Calu3 (cell line): ENCODE results near the gene ADAMTS9. TPM values are rescaled to one million over a fixed set of nuclear protein-coding genes. Genes with fewer than 3 reads are reported as not detected.

ENCODE experiments used
- BruUV-seq: library from RNA; stranded (reverse); fragments of 400-500 nt; replicated peaks from 2 replicates; lab custom pipeline; 2021; lab: Mats Ljungman, UMichigan
- CTCF ChIA-PET: fragments of 300-600 bp; sonication (Branson Sonifier 250); formaldehyde crosslinking; loops from one replicate; lab custom pipeline; 2022; ENCODE audit warnings: antibody characterized with exemption; lab: Charles Lee
- DNase-seq: peaks from one replicate; pipeline ENCODE4 v3.0.0; 2022
- H3K27ac Mint-ChIP-seq: one replicate; pipeline ENCODE4 v1.8.0; 2022; ENCODE audit warnings: mixed read lengths; ENCODE audit not compliant: unreplicated experiment
- H3K27me3 Mint-ChIP-seq: one replicate; pipeline ENCODE4 v1.8.0; 2022; ENCODE audit warnings: mixed read lengths; ENCODE audit not compliant: unreplicated experiment
- H3K36me3 Mint-ChIP-seq: one replicate; pipeline ENCODE4 v1.8.0; 2022; ENCODE audit warnings: mild to moderate bottlenecking, moderate library complexity, mixed read lengths; ENCODE audit not compliant: insufficient read depth, unreplicated experiment
- H3K4me1 Mint-ChIP-seq: one replicate; pipeline ENCODE4 v1.8.0; 2022; ENCODE audit warnings: mild to moderate bottlenecking, low read depth, mixed read lengths; ENCODE audit not compliant: unreplicated experiment
- H3K4me3 Mint-ChIP-seq: one replicate; pipeline ENCODE4 v1.8.0; 2022; ENCODE audit warnings: mild to moderate bottlenecking, low read depth, moderate library complexity, mixed read lengths; ENCODE audit not compliant: unreplicated experiment
- H3K9me3 Mint-ChIP-seq: one replicate; pipeline ENCODE4 v1.8.0; 2022; ENCODE audit warnings: low read depth, mixed read lengths; ENCODE audit not compliant: unreplicated experiment
- CTCF ChIP-seq: fragments of 200-600 bp; IDR thresholded peaks from one replicate; pipeline ENCODE4 v1.8.0; 2022; ENCODE audit warnings: antibody characterized with exemption; ENCODE audit not compliant: unreplicated experiment
- intact Hi-C: fragments of 100-400 bp; cut with micrococcal nuclease; formaldehyde crosslinking; loops from one replicate; pipeline ENCODE4 v1.10.0; 2022; ENCODE audit not compliant: unreplicated experiment
- total RNA-seq: library from RNA; stranded (reverse); gene quantifications from 2 replicates; pipeline ENCODE4 v1.2.3, GENCODE V29; 2022

The ADAMTS9 gene
- total RNA-seq, 1 experiment from 2014 or later, result 54.6 TPM

GRCh38 chr3:64685331-64685799 is 2.4 kb downstream of the ADAMTS9 start:
- DNase-seq, result no peak
- H3K27me3 Mint-ChIP-seq, result no peaks in the 10 kb centered on the region
- peaks cover 17% of the 10 kb centered on the region for H3K4me1 Mint-ChIP-seq
- H3K36me3 Mint-ChIP-seq, result peaks cover 63% of the 10 kb centered on the region
- TF ChIP-seq CTCF, result no peak
- H3K4me3 Mint-ChIP-seq, result peak overlapping the region; percentile 81
- no TSS peak for BruUV-seq
- H3K9me3 Mint-ChIP-seq, result no peaks in the 10 kb centered on the region
- peak overlapping the region; percentile 97 for H3K27ac Mint-ChIP-seq
- intact Hi-C loops, result loop anchor here (5.0 to 10.0 kb wide), 2 partner anchors 153 to 489 kb away; no protein-coding TSS in a partner anchor
- CTCF ChIA-PET, result no interaction called here

- Mint-ChIP-seq H3K4me1 (peaks cover 17% of the 10 kb centered on the region), H3K4me3 (peak overlapping the region; percentile 81), H3K27me3 (no peaks in the 10 kb centered on the region), H3K27ac (peak overlapping the region; percentile 97), H3K9me3 (no peaks in the 10 kb centered on the region), H3K36me3 (peaks cover 63% of the 10 kb centered on the region)
- intact Hi-C loops, result loop anchor here (5.0 to 10.0 kb wide), 2 partner anchors 152 to 490 kb away; no protein-coding TSS in a partner anchor
- CTCF ChIA-PET, result no interaction called here
- no peak for TF ChIP-seq CTCF
- no TSS peak for BruUV-seq
- peak; percentile 46 for DNase-seq
Observed at GRCh38 chr3:64684715-64685261, 3.0 kb downstream of the ADAMTS9 start.

- Mint-ChIP-seq H3K4me1 (peaks cover 26% of the 10 kb centered on the region), H3K9me3 (no peaks in the 10 kb centered on the region), H3K36me3 (peaks cover 51% of the 10 kb centered on the region), H3K27ac (no peak overlapping the region), H3K27me3 (no peaks in the 10 kb centered on the region), H3K4me3 (no peak overlapping the region)
- DNase-seq, result no peak
- BruUV-seq, result no TSS peak
- TF ChIP-seq CTCF, result no peak
- CTCF ChIA-PET, result interaction anchor here (0.6 kb wide), 2 partner anchors 13 to 176 kb away, joined by 3 read pairs; no protein-coding TSS in a partner anchor
- intact Hi-C loops, result loop anchor here (10.0 kb wide), 1 partner anchor 493 kb away; no protein-coding TSS in a partner anchor
Observed at GRCh38 chr3:64681827-64682226, 6.0 kb downstream of the ADAMTS9 start.

- Mint-ChIP-seq H3K9me3 (no peaks in the 10 kb centered on the region), H3K36me3 (peaks cover 43% of the 10 kb centered on the region), H3K4me3 (no peak overlapping the region), H3K27me3 (no peaks in the 10 kb centered on the region), H3K4me1 (peaks cover 34% of the 10 kb centered on the region), H3K27ac (no peak overlapping the region)
- CTCF ChIA-PET, result interaction anchor here (0.6 kb wide), 1 partner anchor 175 kb away, joined by 3 read pairs; no protein-coding TSS in a partner anchor
- BruUV-seq, result no TSS peak
- TF ChIP-seq CTCF, result no peak
- DNase-seq, result no peak
- intact Hi-C loops, result loop anchor here (10.0 kb wide), 1 partner anchor 494 kb away; no protein-coding TSS in a partner anchor
Observed at GRCh38 chr3:64681015-64681414, 6.8 kb downstream of the ADAMTS9 start.
